NB4 (cell line): ENCODE measurements around the gene PHKB.

Experiments
- CTCF ChIP-seq: IDR thresholded peaks from one replicate; pipeline ENCODE4 v1.5.1; 2012; ENCODE audit warnings: low read depth, low read length
- POLR2A ChIP-seq: IDR thresholded peaks from 2 replicates; pipeline ENCODE4 v1.6.1; 2011; ENCODE audit warnings: mild to moderate bottlenecking; ENCODE audit not compliant: insufficient read length; ENCODE audit errors: extremely low read depth

- TF ChIP-seq CTCF = no peak
- no peak for TF ChIP-seq POLR2A
Measured at GRCh38 chr16:47503936-47504335, 42.8 kb downstream of the PHKB start.
